Astrocyte (in vitro differentiated cells and primary cell): Measurements from ENCODE around the gene SAMSN1. TPM values are rescaled to one million over a fixed set of nuclear protein-coding genes. Genes with fewer than 3 reads are reported as not detected.

Experiments
- DNase-seq: peaks from one replicate; pipeline ENCODE4 v3.0.0-alpha.2; 2010; ENCODE audit warnings: low read depth
- FAIRE-seq: peaks from 2 replicates; lab custom pipeline; 2011; peaks lifted over from hg19 to GRCh38; lab: Jason Lieb, UNC
- H2AFZ ChIP-seq: 2 replicates; pipeline ENCODE4 v1.6.0; 2012; ENCODE audit warnings: low read depth, low read length, inconsistent platforms
- H3K27ac ChIP-seq: 2 replicates; pipeline ENCODE4 v1.5.1; 2011; ENCODE audit warnings: low read depth, low read length, inconsistent platforms
- H3K27me3 ChIP-seq: 2 replicates; pipeline ENCODE4 v1.6.0; 2011; ENCODE audit warnings: low read length, inconsistent platforms; ENCODE audit not compliant: insufficient read depth
- H3K36me3 ChIP-seq: 2 replicates; pipeline ENCODE4 v1.5.1; 2011; ENCODE audit warnings: low read length, inconsistent platforms; ENCODE audit not compliant: insufficient read depth
- H3K4me1 ChIP-seq: 2 replicates; pipeline ENCODE4 v1.5.1; 2011; ENCODE audit warnings: low read length, inconsistent platforms; ENCODE audit not compliant: insufficient read depth
- H3K4me2 ChIP-seq: 2 replicates; pipeline ENCODE4 v1.6.0; 2012; ENCODE audit warnings: low read length, inconsistent platforms
- H3K4me3 ChIP-seq: 2 replicates; pipeline ENCODE4 v1.5.1; 2011; ENCODE audit warnings: low read depth, mild to moderate bottlenecking, low read length, inconsistent platforms; ENCODE audit not compliant: insufficient read depth
- H3K79me2 ChIP-seq: 2 replicates; pipeline ENCODE4 v1.6.0; 2012; ENCODE audit warnings: mild to moderate bottlenecking, low read length, inconsistent platforms; ENCODE audit not compliant: insufficient read depth
- H3K9ac ChIP-seq: 2 replicates; pipeline ENCODE4 v1.6.0; 2012; ENCODE audit warnings: mild to moderate bottlenecking, low read length, inconsistent platforms
- H3K9me3 ChIP-seq: 2 replicates; pipeline ENCODE4 v1.5.1; 2012; ENCODE audit warnings: low read depth, mild to moderate bottlenecking, low read length, inconsistent platforms; ENCODE audit not compliant: insufficient read depth
- H4K20me1 ChIP-seq: 2 replicates; pipeline ENCODE4 v1.6.0; 2012; ENCODE audit warnings: low read length, inconsistent platforms; ENCODE audit not compliant: insufficient read depth
- H3K27ac Mint-ChIP-seq: one replicate; pipeline ENCODE4 v1.8.0; 2021; ENCODE audit warnings: mild to moderate bottlenecking, mixed read lengths; ENCODE audit not compliant: unreplicated experiment
- H3K27me3 Mint-ChIP-seq: one replicate; pipeline ENCODE4 v1.8.0; 2021; ENCODE audit warnings: low read depth, mixed read lengths; ENCODE audit not compliant: unreplicated experiment
- H3K36me3 Mint-ChIP-seq: one replicate; pipeline ENCODE4 v1.8.0; 2021; ENCODE audit warnings: low read depth, mixed read lengths; ENCODE audit not compliant: unreplicated experiment
- H3K4me1 Mint-ChIP-seq: one replicate; pipeline ENCODE4 v1.8.0; 2021; ENCODE audit warnings: low read depth, mixed read lengths; ENCODE audit not compliant: unreplicated experiment
- H3K4me3 Mint-ChIP-seq: one replicate; pipeline ENCODE4 v1.8.0; 2021; ENCODE audit warnings: mild to moderate bottlenecking, moderate library complexity, mixed read lengths; ENCODE audit not compliant: unreplicated experiment
- H3K9me3 Mint-ChIP-seq: one replicate; pipeline ENCODE4 v1.8.0; 2021; ENCODE audit warnings: mild to moderate bottlenecking, mixed read lengths; ENCODE audit not compliant: unreplicated experiment
- EZH2 ChIP-seq: IDR thresholded peaks from 2 replicates; pipeline ENCODE4 v1.6.1; 2012; ENCODE audit warnings: mild to moderate bottlenecking, low read length, inconsistent platforms; ENCODE audit not compliant: insufficient read depth
- total RNA-seq: library from RNA; stranded (reverse); gene quantifications from 2 replicates; pipeline ENCODE4 v1.2.1, GENCODE V29; 2021
- TF ChIP-seq, protein P1 (sequence below): IDR thresholded peaks from 2 replicates; pipeline ENCODE4 v1.5.1; 2011; ENCODE audit warnings: low read depth, mild to moderate bottlenecking, inconsistent platforms, low read length, moderate library complexity; ENCODE audit not compliant: insufficient read depth

Gene SAMSN1
- total RNA-seq, 1 donor from 2014 or later, result 0.09 TPM

GRCh38 chr21:14456911-14457310 is 89.2 kb downstream of the SAMSN1 start:
- Histone ChIP-seq H3K9me3 (no peaks in the 10 kb centered on the region), H4K20me1 (no peaks in the 10 kb centered on the region), H3K36me3 (no peaks in the 10 kb centered on the region), H3K27ac (no peak overlapping the region), H3K9ac (no peak overlapping the region), H3K4me2 (no peak overlapping the region), H3K27me3 (no peaks in the 10 kb centered on the region), H3K4me1 (no peaks in the 10 kb centered on the region), H3K4me3 (no peak overlapping the region), H3K79me2 (no peaks in the 10 kb centered on the region), H2AFZ (no peak overlapping the region)
- FAIRE-seq (no peak), DNase-seq (no peak)
- no peaks in the 10 kb centered on the region for H3K9me3 Mint-ChIP-seq
- no peaks in the 10 kb centered on the region for H3K4me1 Mint-ChIP-seq
- H3K36me3 Mint-ChIP-seq, result no peaks in the 10 kb centered on the region
- H3K27me3 Mint-ChIP-seq, result no peaks in the 10 kb centered on the region
- no peak overlapping the region for H3K27ac Mint-ChIP-seq
- H3K4me3 Mint-ChIP-seq, result no peak overlapping the region
- no peak for TF ChIP-seq EZH2
- TF ChIP-seq, protein P1, sequence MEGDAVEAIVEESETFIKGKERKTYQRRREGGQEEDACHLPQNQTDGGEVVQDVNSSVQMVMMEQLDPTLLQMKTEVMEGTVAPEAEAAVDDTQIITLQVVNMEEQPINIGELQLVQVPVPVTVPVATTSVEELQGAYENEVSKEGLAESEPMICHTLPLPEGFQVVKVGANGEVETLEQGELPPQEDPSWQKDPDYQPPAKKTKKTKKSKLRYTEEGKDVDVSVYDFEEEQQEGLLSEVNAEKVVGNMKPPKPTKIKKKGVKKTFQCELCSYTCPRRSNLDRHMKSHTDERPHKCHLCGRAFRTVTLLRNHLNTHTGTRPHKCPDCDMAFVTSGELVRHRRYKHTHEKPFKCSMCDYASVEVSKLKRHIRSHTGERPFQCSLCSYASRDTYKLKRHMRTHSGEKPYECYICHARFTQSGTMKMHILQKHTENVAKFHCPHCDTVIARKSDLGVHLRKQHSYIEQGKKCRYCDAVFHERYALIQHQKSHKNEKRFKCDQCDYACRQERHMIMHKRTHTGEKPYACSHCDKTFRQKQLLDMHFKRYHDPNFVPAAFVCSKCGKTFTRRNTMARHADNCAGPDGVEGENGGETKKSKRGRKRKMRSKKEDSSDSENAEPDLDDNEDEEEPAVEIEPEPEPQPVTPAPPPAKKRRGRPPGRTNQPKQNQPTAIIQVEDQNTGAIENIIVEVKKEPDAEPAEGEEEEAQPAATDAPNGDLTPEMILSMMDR, result no peak

DNA sequence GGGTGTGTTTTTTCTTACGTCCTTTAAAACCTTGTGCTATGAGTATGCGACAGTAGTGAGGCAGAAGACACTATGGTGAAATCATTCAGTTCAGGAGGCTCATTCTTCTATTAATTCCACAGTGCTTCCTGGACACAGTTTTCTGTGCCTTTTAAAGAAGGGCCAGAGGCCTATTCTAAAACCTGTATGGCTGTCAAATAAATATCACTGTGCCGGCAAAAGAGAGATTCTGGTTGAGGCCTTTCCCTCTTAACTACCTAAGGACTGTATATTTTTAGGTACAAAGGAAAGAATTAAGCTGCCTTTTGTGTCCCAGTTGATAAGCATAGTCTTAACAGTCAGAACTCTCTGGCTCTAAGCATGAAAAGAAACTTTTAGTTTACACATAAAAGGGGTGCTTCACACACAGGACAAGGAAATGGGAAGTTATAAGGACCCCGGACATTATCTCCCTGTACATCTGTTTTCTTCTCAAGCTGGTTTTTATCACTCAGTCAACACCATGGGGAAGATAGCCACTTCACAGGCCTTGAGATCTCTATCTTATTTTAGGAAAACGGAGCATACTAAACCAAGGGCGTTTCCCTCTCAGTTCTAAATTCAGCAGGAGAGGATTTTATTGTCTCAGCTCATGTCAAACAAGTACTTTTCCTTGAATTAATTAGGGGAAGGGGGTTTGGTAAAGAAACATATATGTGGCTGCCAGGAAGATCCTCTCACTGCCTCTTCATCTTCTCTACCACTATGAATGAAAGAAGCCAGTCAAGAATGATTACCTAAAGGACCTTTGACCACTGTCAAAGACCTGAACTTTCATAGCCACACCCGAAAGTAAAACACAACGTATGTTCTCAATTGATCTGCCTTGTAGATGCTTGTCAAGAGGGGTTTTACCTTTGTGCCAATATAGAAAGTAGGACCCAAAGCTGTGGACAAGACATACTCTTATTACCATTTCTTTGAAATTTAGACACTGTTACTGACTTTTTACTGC is 91.8 kb downstream of the SAMSN1 start:
- Mint-ChIP-seq H3K9me3 (no peaks in the 10 kb centered on the region), H3K4me1 (no peaks in the 10 kb centered on the region), H3K27ac (no peak overlapping the region), H3K36me3 (no peaks in the 10 kb centered on the region), H3K27me3 (peaks cover 3% of the 10 kb centered on the region), H3K4me3 (no peak overlapping the region)
- Histone ChIP-seq H3K27ac (no peak overlapping the region), H4K20me1 (no peaks in the 10 kb centered on the region), H3K9me3 (no peaks in the 10 kb centered on the region), H3K4me2 (no peak overlapping the region), H3K4me1 (no peaks in the 10 kb centered on the region), H3K36me3 (no peaks in the 10 kb centered on the region), H3K4me3 (no peak overlapping the region), H2AFZ (no peak overlapping the region), H3K9ac (no peak overlapping the region), H3K79me2 (no peaks in the 10 kb centered on the region), H3K27me3 (no peaks in the 10 kb centered on the region)
- DNase-seq (no peak), FAIRE-seq (no peak)
- TF ChIP-seq, protein P1, result no peak
- no peak for TF ChIP-seq EZH2
